GM12878 (cell line): ENCODE results near the gene RINL. TPM values are rescaled to one million over a fixed set of nuclear protein-coding genes. Genes with fewer than 3 reads are reported as not detected.

Experiments used
- BHLHE40 ChIP-seq, 2 experiments: fragments of 450-650 bp in 1 of 2; IDR thresholded peaks; 2 replicates each; pipeline ENCODE4 v1.6.1; 2011 to 2017; ENCODE audit warnings: low read depth in 2 of 2, borderline replicate concordance in 1 of 2, improper control_type of control experiment in 1 of 2, low read length in 1 of 2, mild to moderate bottlenecking in 1 of 2
- CREB1 ChIP-seq: IDR thresholded peaks from 2 replicates; pipeline ENCODE4 v1.6.1; 2012; ENCODE audit warnings: low read depth, mild to moderate bottlenecking, inconsistent platforms
- FOS ChIP-seq: IDR thresholded peaks from 3 replicates; pipeline ENCODE4 v1.6.1; 2011; ENCODE audit warnings: borderline replicate concordance; ENCODE audit not compliant: insufficient read length; ENCODE audit errors: extremely low read depth
- HDAC6 ChIP-seq: fragments of 200-600 bp; sonication (generic); IDR thresholded peaks from one replicate; pipeline ENCODE4 v1.8.0; 2017; ENCODE audit warnings: antibody characterized with exemption; ENCODE audit not compliant: unreplicated experiment
- KLF5 ChIP-seq: fragments of 450-650 bp; IDR thresholded peaks from 2 replicates; pipeline ENCODE4 v1.6.1; 2014; ENCODE audit warnings: mild to moderate bottlenecking; ENCODE audit not compliant: partially characterized antibody
- MTA2 ChIP-seq: fragments of 450-650 bp; IDR thresholded peaks from 2 replicates; pipeline ENCODE4 v1.6.1; 2016; ENCODE audit warnings: low read depth, mild to moderate bottlenecking, moderate library complexity
- RB1 ChIP-seq: fragments of 450-650 bp; formaldehyde crosslinking; IDR thresholded peaks from 2 replicates; pipeline ENCODE4 v1.6.1; 2017; ENCODE audit warnings: mild to moderate bottlenecking, borderline replicate concordance
- SIX5 ChIP-seq: IDR thresholded peaks from 2 replicates; pipeline ENCODE4 v1.6.1; 2011; ENCODE audit warnings: mild to moderate bottlenecking, low read depth, low read length, moderate library complexity; ENCODE audit not compliant: severe bottlenecking
- SP1 ChIP-seq: IDR thresholded peaks from one replicate; pipeline ENCODE4 v1.6.1; 2011; ENCODE audit warnings: low read depth, low read length
- TARDBP ChIP-seq: IDR thresholded peaks from 2 replicates; pipeline ENCODE4 v1.6.1; 2016; ENCODE audit warnings: borderline replicate concordance
- ZBED1 ChIP-seq: IDR thresholded peaks from 2 replicates; pipeline ENCODE4 v1.6.1; 2016; ENCODE audit warnings: borderline replicate concordance
- ZSCAN29 ChIP-seq: fragments of 450-650 bp; IDR thresholded peaks from 2 replicates; pipeline ENCODE4 v1.6.1; 2017; ENCODE audit warnings: mild to moderate bottlenecking, moderate library complexity
- polyA plus RNA-seq, 11 experiments: library from polyadenylated mRNA; depleted of rRNA in 4 of 11; unstranded in 6 of 11; stranded (reverse) in 5 of 11; fragments of >200 nt; fragmentation: Nextera tagmentation in 4 of 11; fragmentation: Illumina TruSeq in 1 of 11; extraction: Ambion mirVana in 4 of 11; extraction: Trizol in 1 of 11; gene quantifications; 1 replicate in 1 of 11; 2 replicates in 10 of 11; pipeline versions ENCODE4 v1.2.1 to v1.2.3, GENCODE V29; 2011 to 2016; ENCODE audit warnings: inconsistent platforms in 2 of 11, missing spikeins in 2 of 11, low read depth in 1 of 11
- total RNA-seq, 4 experiments: library from RNA; depleted of rRNA in 3 of 4; stranded (reverse); fragments of >200 nt in 3 of 4; fragmentation: Illumina TruSeq in 1 of 4; extraction: Trizol in 1 of 4; gene quantifications; 2 replicates each; pipeline versions ENCODE4 v1.2.1 to v1.2.3, GENCODE V29; 2013 to 2021
- TF ChIP-seq, protein P1 (sequence below): IDR thresholded peaks from 2 replicates; pipeline ENCODE4 v1.6.1; 2011; ENCODE audit warnings: borderline replicate concordance, low read depth, mild to moderate bottlenecking, moderate library complexity, low read length; ENCODE audit not compliant: insufficient read depth, poor library complexity, severe bottlenecking
- TF ChIP-seq, protein P2 (sequence below): fragments of 450-650 bp; formaldehyde crosslinking; IDR thresholded peaks from 2 replicates; pipeline ENCODE4 v1.4.0; 2020; ENCODE audit warnings: mild to moderate bottlenecking, moderate library complexity
- TF ChIP-seq, protein P3 (sequence below): fragments of 450-650 bp; formaldehyde crosslinking; IDR thresholded peaks from 2 replicates; pipeline ENCODE4 v1.4.0; 2022; ENCODE audit warnings: mild to moderate bottlenecking, moderate library complexity
- TF ChIP-seq, protein P4 (sequence below): fragments of 450-650 bp; IDR thresholded peaks from 2 replicates; pipeline ENCODE4 v1.6.1; 2017; ENCODE audit warnings: mild to moderate bottlenecking, low read depth, inconsistent platforms; ENCODE audit not compliant: poor library complexity, severe bottlenecking
- TF ChIP-seq, protein P5 (sequence below): IDR thresholded peaks from 2 replicates; pipeline ENCODE4 v1.6.1; 2012; ENCODE audit warnings: low read depth, low read length, improper control_type of control experiment

RINL gene
- total and polyA plus RNA-seq, 10 of the 15 experiments (the other 5 are each of a cell fraction or from before 2014, with no cell fraction given) = 14.5 to 64.2 (median 47.6) TPM

DNA sequence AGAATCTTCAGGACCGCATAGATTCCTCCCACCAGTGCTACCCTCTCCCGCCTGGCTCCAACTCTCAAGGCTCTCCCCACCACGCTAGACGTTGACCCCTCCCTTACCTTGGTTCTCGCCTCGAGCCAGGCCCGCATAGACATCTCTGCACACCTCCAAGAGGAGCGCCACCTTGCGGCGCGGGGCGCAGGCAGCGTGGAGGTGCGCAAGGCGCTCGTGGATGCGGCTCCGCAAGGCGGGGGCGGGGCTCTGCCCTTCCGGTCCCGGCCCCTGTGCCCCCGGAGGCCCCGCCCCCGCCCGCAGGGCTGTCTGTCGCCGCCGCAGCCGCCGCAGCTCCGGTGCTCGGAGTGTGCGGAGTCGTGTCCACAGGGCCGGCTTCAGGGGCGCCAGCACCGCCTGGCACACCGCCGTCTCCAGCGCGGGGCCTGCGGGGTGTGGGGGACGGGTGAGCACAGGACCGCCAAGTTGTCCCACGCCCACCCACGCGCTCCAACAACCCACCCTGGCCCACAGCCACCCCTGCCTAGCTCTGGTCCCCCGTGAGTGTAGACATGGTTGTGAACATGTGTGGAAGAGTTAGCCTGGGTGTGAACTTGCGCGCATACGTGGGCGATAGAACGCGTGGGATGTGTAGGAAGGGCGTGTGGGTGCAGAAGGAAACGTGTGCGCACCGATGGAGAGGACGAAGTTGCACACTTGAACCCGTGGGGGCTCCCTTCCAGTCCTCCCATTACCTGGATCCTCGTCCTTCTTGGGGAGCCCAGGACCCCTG is 8.1 kb downstream of the RINL start (continued):
- TF ChIP-seq, protein P1, sequence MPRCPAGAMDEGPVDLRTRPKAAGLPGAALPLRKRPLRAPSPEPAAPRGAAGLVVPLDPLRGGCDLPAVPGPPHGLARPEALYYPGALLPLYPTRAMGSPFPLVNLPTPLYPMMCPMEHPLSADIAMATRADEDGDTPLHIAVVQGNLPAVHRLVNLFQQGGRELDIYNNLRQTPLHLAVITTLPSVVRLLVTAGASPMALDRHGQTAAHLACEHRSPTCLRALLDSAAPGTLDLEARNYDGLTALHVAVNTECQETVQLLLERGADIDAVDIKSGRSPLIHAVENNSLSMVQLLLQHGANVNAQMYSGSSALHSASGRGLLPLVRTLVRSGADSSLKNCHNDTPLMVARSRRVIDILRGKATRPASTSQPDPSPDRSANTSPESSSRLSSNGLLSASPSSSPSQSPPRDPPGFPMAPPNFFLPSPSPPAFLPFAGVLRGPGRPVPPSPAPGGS = no peak
- TF ChIP-seq TARDBP (no peak), FOS (no peak), ZBED1 (no peak), ZSCAN29 (peak; percentile 100), HDAC6 (no peak), BHLHE40 (IDR thresholded peaks at IDR 0.05; ENCODE audit: borderline replicate concordance in 1 of 2, low read depth in 2 of 2, low read length in 1 of 2) (peak; percentile 81 to 88), MTA2 (no peak), KLF5 (no peak), CREB1 (0 out of 2 replicates have a peak, but pooled peaks have one; percentile 42), SIX5 (no peak), RB1 (peak; percentile 54; the same call in 1 of the 2 replicates), SP1 (no peak)
- TF ChIP-seq, protein P2, sequence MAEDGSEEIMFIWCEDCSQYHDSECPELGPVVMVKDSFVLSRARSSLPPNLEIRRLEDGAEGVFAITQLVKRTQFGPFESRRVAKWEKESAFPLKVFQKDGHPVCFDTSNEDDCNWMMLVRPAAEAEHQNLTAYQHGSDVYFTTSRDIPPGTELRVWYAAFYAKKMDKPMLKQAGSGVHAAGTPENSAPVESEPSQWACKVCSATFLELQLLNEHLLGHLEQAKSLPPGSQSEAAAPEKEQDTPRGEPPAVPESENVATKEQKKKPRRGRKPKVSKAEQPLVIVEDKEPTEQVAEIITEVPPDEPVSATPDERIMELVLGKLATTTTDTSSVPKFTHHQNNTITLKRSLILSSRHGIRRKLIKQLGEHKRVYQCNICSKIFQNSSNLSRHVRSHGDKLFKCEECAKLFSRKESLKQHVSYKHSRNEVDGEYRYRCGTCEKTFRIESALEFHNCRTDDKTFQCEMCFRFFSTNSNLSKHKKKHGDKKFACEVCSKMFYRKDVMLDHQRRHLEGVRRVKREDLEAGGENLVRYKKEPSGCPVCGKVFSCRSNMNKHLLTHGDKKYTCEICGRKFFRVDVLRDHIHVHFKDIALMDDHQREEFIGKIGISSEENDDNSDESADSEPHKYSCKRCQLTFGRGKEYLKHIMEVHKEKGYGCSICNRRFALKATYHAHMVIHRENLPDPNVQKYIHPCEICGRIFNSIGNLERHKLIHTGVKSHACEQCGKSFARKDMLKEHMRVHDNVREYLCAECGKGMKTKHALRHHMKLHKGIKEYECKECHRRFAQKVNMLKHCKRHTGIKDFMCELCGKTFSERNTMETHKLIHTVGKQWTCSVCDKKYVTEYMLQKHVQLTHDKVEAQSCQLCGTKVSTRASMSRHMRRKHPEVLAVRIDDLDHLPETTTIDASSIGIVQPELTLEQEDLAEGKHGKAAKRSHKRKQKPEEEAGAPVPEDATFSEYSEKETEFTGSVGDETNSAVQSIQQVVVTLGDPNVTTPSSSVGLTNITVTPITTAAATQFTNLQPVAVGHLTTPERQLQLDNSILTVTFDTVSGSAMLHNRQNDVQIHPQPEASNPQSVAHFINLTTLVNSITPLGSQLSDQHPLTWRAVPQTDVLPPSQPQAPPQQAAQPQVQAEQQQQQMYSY = no peak
- TF ChIP-seq, protein P3, sequence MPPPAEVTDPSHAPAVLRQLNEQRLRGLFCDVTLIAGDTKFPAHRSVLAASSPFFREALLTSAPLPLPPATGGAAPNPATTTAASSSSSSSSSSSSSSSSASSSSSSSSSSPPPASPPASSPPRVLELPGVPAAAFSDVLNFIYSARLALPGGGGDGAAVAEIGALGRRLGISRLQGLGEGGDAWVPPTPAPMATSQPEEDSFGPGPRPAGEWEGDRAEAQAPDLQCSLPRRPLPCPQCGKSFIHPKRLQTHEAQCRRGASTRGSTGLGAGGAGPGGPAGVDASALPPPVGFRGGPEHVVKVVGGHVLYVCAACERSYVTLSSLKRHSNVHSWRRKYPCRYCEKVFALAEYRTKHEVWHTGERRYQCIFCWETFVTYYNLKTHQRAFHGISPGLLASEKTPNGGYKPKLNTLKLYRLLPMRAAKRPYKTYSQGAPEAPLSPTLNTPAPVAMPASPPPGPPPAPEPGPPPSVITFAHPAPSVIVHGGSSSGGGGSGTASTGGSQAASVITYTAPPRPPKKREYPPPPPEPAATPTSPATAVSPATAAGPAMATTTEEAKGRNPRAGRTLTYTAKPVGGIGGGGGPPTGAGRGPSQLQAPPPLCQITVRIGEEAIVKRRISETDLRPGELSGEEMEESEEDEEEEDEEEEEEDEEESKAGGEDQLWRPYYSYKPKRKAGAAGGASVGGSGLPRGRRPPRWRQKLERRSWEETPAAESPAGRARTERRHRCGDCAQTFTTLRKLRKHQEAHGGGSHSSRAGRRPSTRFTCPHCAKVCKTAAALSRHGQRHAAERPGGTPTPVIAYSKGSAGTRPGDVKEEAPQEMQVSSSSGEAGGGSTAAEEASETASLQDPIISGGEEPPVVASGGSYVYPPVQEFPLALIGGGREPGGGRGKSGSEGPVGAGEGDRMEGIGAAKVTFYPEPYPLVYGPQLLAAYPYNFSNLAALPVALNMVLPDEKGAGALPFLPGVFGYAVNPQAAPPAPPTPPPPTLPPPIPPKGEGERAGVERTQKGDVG (CRISPR knock-in tag) = no peak
- TF ChIP-seq, protein P4, sequence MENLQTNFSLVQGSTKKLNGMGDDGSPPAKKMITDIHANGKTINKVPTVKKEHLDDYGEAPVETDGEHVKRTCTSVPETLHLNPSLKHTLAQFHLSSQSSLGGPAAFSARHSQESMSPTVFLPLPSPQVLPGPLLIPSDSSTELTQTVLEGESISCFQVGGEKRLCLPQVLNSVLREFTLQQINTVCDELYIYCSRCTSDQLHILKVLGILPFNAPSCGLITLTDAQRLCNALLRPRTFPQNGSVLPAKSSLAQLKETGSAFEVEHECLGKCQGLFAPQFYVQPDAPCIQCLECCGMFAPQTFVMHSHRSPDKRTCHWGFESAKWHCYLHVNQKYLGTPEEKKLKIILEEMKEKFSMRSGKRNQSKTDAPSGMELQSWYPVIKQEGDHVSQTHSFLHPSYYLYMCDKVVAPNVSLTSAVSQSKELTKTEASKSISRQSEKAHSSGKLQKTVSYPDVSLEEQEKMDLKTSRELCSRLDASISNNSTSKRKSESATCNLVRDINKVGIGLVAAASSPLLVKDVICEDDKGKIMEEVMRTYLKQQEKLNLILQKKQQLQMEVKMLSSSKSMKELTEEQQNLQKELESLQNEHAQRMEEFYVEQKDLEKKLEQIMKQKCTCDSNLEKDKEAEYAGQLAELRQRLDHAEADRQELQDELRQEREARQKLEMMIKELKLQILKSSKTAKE = no peak
- TF ChIP-seq, protein P5, sequence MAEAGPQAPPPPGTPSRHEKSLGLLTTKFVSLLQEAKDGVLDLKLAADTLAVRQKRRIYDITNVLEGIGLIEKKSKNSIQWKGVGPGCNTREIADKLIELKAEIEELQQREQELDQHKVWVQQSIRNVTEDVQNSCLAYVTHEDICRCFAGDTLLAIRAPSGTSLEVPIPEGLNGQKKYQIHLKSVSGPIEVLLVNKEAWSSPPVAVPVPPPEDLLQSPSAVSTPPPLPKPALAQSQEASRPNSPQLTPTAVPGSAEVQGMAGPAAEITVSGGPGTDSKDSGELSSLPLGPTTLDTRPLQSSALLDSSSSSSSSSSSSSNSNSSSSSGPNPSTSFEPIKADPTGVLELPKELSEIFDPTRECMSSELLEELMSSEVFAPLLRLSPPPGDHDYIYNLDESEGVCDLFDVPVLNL = no peak
